Kidney (tissue), 14 donors: ENCODE measurements around the gene CPAMD8. TPM values are rescaled to one million over a fixed set of nuclear protein-coding genes. Genes with fewer than 3 reads are reported as not detected.
A peak's percentile ranks its signal among the peaks of the same experiment; 100 is the strongest.

ENCODE experiments used
- DNase-seq, 5 donors: peaks; one replicate each; pipeline ENCODE4 v3.0.0-alpha.2; 2013 to 2020
- FAIRE-seq: peaks from 2 replicates; lab custom pipeline; 2012; peaks lifted over from hg19 to GRCh38; lab: Jason Lieb, UNC
- H3K27ac ChIP-seq, 2 donors: one replicate each; pipeline ENCODE4 v1.7.0; 2013; ENCODE audit warnings: low read depth in 2 of 2, low read length in 2 of 2, inconsistent platforms in 1 of 2
- H3K27me3 ChIP-seq: one replicate; pipeline ENCODE4 v1.7.1; 2013; ENCODE audit warnings: low read length, inconsistent platforms; ENCODE audit not compliant: control insufficient read depth, insufficient read depth
- H3K36me3 ChIP-seq, 3 donors: one replicate each; pipeline versions ENCODE4 v1.7.0 to v1.7.1; 2013; ENCODE audit warnings: low read length in 3 of 3, control low read depth in 1 of 3, inconsistent platforms in 1 of 3; ENCODE audit not compliant: insufficient read depth in 3 of 3, control insufficient read depth in 2 of 3
- H3K4me1 ChIP-seq, 3 donors: one replicate each; pipeline versions ENCODE4 v1.7.0 to v1.7.1; 2013; ENCODE audit warnings: low read length in 3 of 3, inconsistent platforms in 1 of 3, low read depth in 1 of 3; ENCODE audit not compliant: control insufficient read depth in 2 of 3, insufficient read depth in 2 of 3
- H3K4me3 ChIP-seq, 3 donors: one replicate each; pipeline versions ENCODE4 v1.7.0 to v1.8.1; 2013; ENCODE audit warnings: low read length in 3 of 3, control low read depth in 1 of 3, inconsistent platforms in 1 of 3
- H3K9ac ChIP-seq, 3 donors: one replicate each; pipeline versions ENCODE4 v1.7.0 to v1.7.1; 2013; ENCODE audit warnings: low read length in 3 of 3, control low read depth in 1 of 3, inconsistent platforms in 1 of 3
- H3K9me3 ChIP-seq, 3 donors: one replicate each; pipeline versions ENCODE4 v1.7.0 to v1.7.1; 2013; ENCODE audit warnings: low read length in 3 of 3, control low read depth in 1 of 3, inconsistent platforms in 1 of 3; ENCODE audit not compliant: control insufficient read depth in 2 of 3, insufficient read depth in 1 of 3
- intact Hi-C: fragments of 100-400 bp; cut with DNase I; formaldehyde crosslinking; loops from one replicate; pipeline ENCODE4 v1.11.1; 2022
- polyA plus RNA-seq: library from polyadenylated mRNA; stranded (reverse); fragments of 350-450 nt; fragmentation: Illumina TruSeq; extraction: RNeasy Lipid Tissue Mini Kit (QIAGEN cat#74804); gene quantifications from one replicate; pipeline ENCODE4 v1.2.3, GENCODE V29; 2014; ENCODE audit warnings: low read depth, low replicate concordance; ENCODE audit not compliant: insufficient read depth
- total RNA-seq: library from RNA; stranded (reverse); fragmentation: NEBNext Ultra II Directional; extraction: Animal tissue kit (Norgen Biotek cat#: 25700); gene quantifications from one replicate; pipeline ENCODE4 v1.2.1, GENCODE V29; 2021
- TF ChIP-seq, protein P1 (sequence below): IDR thresholded peaks from 3 replicates; pipeline ENCODE4 v1.5.1; 2012; ENCODE audit warnings: mild to moderate bottlenecking, moderate library complexity, borderline replicate concordance; ENCODE audit not compliant: insufficient read depth; ENCODE audit errors: extremely low read depth
- donor health status: control.
- donor health status: control.
- donor health status: control.
- donor health status: control.
- donor health status: control.
- donor health status: DM: yes; HTN: yes; CAD: no.
- donor health status: Normal renal cell carcinoma (clear cell type).

The CPAMD8 gene
- total and polyA plus RNA-seq, 2 donors from 2014 or later = 22.0 to 64.1 TPM

DNA sequence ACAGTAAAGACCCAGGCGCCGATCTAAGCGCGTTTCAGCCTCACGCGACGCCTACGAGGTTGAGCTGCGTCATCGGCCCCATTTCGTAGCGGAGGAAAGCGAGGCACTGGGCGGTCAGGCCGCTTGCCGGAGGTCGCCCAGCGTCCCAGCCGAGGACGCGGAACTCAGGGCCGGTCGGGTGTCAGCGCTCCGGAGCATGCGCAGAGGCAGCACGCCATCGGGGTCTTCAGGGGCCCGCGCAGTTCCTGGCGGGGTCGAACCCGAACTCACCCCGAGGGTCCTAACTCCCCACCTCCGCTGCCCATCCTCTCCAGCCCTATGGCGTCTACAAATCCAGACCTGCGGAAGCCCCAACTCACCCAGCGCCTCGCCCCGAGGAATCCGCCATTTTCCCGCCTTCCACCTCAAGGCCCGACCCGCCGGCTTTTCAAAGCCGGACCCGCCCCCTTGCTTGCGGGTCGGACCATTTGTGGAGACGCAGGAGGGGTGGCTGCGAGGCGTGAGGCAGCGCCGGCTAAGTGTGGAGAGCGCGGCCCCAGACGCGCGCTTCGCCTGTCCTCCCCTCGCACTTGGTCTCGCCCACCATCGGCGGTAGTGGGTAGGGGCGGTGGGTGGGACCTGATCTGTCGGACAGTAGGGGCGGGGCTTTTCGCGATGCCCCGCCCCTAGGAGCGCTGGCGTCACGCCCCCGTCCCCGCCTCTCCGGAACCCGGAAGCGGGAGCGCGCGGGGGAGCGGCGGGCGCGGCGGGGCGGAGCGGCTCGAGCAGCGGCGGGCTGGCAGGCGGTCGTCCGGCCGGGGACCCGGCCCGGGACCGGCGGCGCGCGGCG lies 48.6 kb upstream of the CPAMD8 start, which contains the start of the genes HAUS8 and MYO9B:
Gene HAUS8, minus strand, starts transcription at position 418 of the 829 bp plus-strand sequence. Its CDS starts 30 bp downstream, at position 388.
Gene MYO9B, plus strand, starts transcription at position 743 of the 829 bp plus-strand sequence. CDS start 25,941 bp downstream, outside the sequence.
- intact Hi-C loops = loop anchor here (10.0 kb wide), 1 partner anchor 70 kb away; no protein-coding TSS in a partner anchor
- Histone ChIP-seq H3K9me3 (no peaks in the 10 kb centered on the region), H3K4me1 (peaks cover 0 to 14% (median 8%) of the 10 kb centered on the region in 3 donors), H3K36me3 (peaks cover 0 to 2% (median 0%) of the 10 kb centered on the region in 3 donors), H3K9ac (peak within 1 kb of the TSS; percentile 78 to 88 (median 84)), H3K27ac (peak within 1 kb of the TSS; percentile 71 to 81), H3K4me3 (peak within 1 kb of the TSS; percentile 84 to 94 (median 93)), H3K27me3 (no peaks in the 10 kb centered on the region)
- DNase-seq (peak; percentile 100), FAIRE-seq (peak; percentile 8)
- TF ChIP-seq, protein P1, sequence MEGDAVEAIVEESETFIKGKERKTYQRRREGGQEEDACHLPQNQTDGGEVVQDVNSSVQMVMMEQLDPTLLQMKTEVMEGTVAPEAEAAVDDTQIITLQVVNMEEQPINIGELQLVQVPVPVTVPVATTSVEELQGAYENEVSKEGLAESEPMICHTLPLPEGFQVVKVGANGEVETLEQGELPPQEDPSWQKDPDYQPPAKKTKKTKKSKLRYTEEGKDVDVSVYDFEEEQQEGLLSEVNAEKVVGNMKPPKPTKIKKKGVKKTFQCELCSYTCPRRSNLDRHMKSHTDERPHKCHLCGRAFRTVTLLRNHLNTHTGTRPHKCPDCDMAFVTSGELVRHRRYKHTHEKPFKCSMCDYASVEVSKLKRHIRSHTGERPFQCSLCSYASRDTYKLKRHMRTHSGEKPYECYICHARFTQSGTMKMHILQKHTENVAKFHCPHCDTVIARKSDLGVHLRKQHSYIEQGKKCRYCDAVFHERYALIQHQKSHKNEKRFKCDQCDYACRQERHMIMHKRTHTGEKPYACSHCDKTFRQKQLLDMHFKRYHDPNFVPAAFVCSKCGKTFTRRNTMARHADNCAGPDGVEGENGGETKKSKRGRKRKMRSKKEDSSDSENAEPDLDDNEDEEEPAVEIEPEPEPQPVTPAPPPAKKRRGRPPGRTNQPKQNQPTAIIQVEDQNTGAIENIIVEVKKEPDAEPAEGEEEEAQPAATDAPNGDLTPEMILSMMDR = no peak

DNA sequence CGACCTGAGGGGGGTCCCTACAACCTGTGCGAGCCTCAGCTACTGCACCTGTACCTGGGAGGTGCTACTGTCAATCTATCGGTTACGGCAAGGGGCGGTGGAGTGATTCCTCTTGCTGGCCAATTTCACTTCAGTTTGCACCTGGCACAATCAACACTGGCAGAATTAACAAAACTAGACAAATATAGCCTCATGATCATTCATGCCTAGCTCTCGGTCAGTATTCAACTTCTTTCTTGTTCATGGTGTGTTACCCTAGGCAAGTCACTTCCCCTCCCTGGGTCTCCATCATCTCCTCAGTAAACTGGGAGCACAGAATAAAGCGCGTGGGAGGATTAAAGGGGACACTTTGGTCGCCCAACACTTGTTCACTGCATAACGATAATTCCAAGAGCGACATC lies 48.0 kb upstream of the CPAMD8 start:
- intact Hi-C loops = loop anchor here (10.0 kb wide), 1 partner anchor 70 kb away; no protein-coding TSS in a partner anchor
- Histone ChIP-seq H3K9me3 (no peaks in the 10 kb centered on the region), H3K27ac (peak overlapping the region; percentile 71 to 81), H3K4me3 (peak overlapping the region; percentile 82 to 94 (median 93)), H3K4me1 (peaks cover 0 to 14% (median 8%) of the 10 kb centered on the region in 3 donors), H3K9ac (peak overlapping the region; percentile 78 to 88 (median 84)), H3K36me3 (peaks cover 0 to 2% (median 0%) of the 10 kb centered on the region in 3 donors), H3K27me3 (no peaks in the 10 kb centered on the region)
- DNase-seq (no peak), FAIRE-seq (no peak)
- TF ChIP-seq, protein P1 = no peak

DNA sequence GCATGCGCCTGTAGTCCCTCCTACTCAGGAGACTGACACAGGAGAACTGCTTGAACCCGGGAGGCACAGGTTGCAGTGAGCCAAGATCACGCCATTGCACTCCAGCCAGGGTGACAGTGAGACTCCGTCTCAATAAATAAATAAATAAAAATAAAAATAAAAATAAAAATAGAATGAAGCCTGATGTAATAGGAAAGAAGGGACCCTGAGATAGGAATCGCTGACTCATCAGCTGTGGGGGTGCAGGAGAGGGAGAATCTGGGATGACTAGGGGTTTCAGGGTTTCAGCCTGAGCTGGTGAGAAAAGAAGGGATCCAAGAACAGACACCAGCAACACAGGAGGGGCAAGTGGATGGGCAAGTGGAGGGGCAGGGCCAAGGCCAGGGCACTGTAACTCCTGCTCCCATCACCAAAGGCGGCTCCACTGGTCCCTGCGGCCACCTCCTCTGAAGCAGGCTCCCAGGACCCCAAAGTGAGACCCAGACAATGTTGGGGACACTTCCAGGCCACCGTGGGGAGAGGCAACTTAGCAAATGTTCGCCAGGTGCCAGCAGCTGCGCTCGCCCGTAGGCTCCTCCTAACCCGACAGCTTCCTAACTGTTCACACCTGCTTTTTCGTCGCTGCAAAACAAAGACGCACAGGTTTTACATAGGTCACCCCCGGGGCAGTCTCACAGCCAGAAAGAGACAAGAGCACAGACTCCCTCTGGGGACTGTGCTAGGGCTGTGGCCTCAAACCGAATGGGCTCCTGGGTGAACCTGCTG lies 47.4 kb upstream of the CPAMD8 start:
- Histone ChIP-seq H3K9ac (peak overlapping the region in 1 of 3 donors; percentile 84), H3K36me3 (peaks cover 0 to 2% (median 0%) of the 10 kb centered on the region in 3 donors), H3K4me3 (peak overlapping the region; percentile 82 to 94 (median 93)), H3K9me3 (no peaks in the 10 kb centered on the region), H3K27ac (no peak overlapping the region), H3K4me1 (peaks cover 0 to 14% (median 8%) of the 10 kb centered on the region in 3 donors), H3K27me3 (no peaks in the 10 kb centered on the region)
- TF ChIP-seq, protein P1 = no peak
- DNase-seq (peak in 2 of 5 donors; percentile 38 to 44), FAIRE-seq (no peak)
- intact Hi-C loops = loop anchor here (10.0 kb wide), 1 partner anchor 71 kb away; no protein-coding TSS in a partner anchor
